DMS 273 (cell line): Measurements from ENCODE around the gene OTULIN.

Experiments used
- DNase-seq: peaks from one replicate; lab custom pipeline; 2025; ENCODE audit not compliant: unreplicated experiment; lab: John Stamatoyannopoulos, UW

The OTULIN gene

GRCh38 chr5:14718778-14719177, 54.3 kb downstream of the OTULIN start:
- no peak for DNase-seq

DNA sequence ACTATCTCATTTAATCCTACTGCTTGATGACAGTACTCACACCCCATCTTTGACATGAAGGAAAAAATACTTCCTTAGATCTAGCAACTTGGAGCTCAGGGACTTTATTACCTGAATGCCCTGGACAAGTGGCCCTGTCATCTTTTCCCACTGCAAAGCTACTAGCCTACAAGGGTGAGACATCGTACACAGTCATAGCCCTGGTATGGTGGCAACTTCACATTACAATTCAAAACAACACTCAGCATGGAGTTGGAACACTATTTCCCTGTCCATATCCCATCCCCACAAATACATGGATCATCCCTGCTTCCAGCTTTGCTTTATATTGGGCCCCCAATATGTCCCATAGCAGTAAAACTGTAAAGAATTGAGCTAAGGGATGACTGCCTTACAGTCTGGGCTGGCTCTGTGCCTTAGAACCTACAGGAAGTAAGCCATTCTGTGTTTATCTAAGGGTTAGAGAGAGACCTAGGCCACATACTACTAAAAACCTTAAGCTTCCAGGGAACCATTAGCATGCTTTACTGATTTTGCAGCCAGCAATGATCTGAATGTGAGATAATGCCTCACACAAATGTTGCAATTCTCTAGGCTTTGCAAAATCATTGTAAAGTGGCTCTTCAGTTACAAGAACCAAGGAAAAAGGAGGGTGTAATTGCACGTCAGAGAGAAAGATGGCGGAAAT, 55.9 kb downstream of the OTULIN start:
- DNase-seq: no peak

GRCh38 chr5:14721990-14722656, 57.6 kb downstream of the OTULIN start:
- no peak for DNase-seq

DNA sequence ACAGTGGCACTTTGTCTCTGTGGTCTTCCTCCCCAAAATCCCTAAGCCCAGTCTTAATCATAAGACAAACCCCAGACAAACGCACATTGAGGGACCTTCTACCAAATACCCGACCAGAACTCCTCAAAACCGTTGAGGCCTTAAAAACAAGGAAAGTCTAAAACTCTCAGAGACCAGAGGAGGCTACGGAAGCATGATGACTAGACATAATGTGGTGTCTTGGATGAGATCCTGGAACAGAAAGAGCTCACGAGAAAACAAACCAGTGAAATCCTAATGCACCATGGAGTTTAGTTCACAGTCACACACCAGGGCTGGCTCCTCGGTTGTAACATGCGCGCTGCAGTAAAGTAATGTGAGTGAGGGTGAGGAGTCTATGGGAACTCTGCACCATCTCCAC, 58.4 kb downstream of the OTULIN start:
- DNase-seq: no peak

DNA sequence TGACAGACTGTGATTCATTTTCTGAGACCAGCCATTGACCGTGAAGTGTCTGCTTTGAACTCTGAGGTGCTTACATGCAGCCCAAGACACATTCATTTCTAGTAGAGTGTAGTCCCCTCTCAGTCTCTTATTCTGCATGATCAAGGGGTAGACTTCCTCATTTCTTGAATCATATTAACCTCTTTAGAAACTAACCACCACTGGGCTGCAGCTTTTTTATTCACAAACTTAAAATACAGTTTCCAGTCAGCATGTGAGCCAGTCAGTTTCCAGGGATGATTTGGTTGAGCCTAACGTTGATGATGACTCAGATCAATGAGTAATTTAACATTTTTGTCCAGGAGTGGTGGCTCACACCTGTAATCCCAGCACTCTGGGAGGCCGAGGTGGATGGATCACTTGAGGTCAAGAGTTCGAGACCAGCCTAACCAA, 59.2 kb downstream of the OTULIN start:
- DNase-seq: no peak

DNA sequence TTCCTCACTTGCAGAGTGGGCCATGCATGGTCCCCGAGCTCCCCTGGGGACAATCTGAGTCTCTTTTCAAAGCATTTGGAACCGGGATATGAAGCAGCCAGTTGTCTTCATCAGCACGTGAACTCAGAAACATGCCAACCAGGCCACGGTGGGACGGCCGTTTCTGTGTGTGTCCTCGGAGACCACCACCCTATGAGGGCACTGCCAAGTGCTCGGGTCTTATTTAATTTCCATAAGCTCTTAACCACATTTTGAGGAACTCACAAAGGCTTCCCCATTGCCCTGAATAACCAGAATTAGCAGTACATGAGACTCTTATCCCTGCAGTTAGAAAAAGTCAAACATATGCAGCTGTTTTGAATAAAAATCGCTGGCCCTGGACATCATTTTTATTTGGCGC, 60.1 kb downstream of the OTULIN start:
- DNase-seq: no peak

GRCh38 chr5:14726066-14726838, 61.7 kb downstream of the OTULIN start:
- DNase-seq: no peak

DNA sequence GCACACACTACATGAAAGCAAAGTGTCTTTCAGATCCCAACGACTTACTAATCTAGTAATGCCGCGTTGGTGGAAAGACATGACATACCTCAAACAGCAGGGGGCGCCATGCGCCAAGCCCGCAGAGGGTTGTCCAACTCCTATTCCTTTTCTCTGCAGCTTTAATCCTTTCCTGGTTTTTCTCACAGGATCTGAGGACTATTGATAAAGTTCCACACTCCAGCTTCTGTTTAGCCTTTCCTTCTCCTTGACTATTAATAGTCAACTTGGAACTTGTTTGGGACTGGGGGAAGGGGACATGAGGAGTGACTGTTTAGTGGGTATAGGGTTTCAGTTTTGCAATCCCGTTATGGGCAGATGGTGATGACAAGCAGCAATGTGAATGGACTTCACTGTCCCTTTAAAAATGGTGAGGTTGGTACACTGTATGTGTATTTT, 62.9 kb downstream of the OTULIN start:
- DNase-seq: peak; percentile 91

GRCh38 chr5:14727928-14728458, 63.5 kb downstream of the OTULIN start:
- DNase-seq: no peak

DNA sequence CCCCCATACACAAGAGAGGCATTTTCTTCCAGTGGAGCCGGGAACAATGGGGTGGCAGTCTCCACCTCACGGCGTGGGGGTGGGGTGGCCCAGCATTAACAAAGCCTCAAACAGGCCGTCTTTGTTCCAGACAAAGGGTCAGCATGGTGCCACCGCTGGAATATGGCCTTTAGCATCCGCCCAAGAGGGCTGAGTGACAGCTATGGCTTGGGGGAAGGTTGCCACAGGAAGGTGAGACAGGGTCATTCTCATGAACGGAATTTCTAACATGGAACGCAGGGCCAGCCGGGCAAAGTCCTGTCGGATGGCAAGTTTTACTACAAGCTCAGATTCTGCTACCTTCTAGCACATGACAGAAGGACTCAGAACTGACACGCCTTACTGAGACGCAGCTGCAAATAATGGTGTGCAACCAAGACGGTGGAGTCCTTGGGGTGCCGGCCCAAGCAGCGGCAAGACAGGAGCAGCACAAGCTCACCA, 64.0 kb downstream of the OTULIN start:
- no peak for DNase-seq

DNA sequence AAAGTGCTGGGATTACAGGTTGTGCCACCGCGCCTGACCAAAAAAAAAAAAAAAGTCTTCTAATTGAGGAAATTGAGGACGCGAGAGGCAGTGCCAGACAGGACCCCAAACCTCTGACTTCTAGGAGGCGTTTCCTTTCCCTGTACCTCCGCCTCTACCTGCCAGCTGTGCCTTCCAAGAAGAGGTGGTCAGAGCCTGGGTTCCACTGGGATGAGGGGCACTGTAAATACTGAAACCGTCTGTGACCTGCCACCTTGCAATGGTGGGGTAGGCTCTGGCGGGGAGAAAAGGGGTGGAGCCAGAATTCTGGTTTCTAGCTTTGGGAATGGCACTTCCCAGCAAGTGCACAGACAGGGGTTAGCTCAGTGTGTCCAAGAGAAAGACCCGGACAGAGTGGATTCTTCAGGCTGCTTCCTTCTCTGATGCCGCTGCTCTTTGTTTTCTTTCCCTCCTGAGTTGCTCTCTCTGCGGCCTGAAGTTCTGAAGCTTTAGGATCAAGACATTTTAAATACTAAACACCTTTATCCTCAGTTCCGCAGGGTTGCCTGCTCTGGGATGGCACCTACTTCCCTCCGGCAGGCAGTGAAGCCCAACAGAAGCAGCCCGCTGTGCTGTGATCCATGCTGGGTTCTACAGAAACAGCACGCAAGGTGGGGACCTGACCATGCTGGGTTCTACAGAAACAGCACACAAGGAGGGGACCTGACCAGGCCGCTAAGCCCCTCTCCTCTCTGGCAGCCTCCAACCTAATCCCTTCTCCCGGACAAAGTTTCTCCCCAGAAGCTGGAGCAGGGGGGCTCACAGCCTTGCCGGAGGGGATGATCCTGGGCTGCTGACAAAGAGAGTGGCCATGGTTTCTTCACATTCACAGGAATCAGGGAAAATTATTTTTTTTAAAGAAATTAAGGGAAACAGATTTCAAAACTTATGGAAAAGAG, 65.2 kb downstream of the OTULIN start:
- no peak for DNase-seq

DNA sequence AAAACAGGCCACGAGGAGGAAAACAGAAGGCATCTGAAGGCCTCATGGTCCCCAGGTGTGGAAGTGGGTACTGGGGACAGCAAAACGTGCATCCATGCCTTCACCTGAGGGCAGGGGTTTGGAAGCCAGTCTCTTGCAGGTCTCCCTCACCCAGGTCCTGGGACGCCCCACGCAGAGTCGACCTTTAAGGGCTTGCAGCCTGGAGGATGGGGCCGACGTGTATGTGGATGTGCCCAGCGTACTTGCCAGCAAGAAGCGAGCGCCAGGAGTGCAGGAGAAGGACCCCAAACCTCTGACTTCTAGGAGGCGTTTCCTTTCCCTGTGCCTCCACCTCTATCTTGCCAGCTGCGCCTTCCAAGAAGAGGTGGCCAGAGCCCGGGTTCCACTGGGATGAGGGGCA, 65.9 kb downstream of the OTULIN start:
- no peak for DNase-seq

- no peak for DNase-seq
These were observed 66.4 kb downstream of the OTULIN start for GRCh38 chr5:14730881-14731280.

DNA sequence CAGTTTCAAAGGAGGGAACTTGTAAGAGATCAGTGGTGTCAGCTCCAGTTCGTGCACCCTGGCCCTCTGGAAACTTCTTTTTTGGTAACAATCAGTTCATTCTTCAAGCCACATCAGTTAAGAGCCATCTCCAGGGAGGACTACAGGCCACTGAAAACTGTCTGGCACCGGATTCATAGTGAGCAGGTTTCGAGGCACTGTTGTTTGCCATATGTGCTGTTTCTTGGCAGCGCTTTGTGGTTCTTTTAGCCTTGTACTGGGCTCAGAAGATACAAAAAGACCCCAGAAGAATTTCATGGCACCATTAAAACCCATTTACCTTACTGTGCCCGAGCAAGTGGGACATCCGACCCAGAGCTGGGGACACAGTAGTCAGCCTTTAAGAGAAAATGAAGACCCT, 68.5 kb downstream of the OTULIN start:
- DNase-seq: no peak

- no peak for DNase-seq
These were observed 69.1 kb downstream of the OTULIN start for GRCh38 chr5:14733661-14734060.

- no peak for DNase-seq
These were observed 69.9 kb downstream of the OTULIN start for GRCh38 chr5:14734396-14734795.

DNA sequence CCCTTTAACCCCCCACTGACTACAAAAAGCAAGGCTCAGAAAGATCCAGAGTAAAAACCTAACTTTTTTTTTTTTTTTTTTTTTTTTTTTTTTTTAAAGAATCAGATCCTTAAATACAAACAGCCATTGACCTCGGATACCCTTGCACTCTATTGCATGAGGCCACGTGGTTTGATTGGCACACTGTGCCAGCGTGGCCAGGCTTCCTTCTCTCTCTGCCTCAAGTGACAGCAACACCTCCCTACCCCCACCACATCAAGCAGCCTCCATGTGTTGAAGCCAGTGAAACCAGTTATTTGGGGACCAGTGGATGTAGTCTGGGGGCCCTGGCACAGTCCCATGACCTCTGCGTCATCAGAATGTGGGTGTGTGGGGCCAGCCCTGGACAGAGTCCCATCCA, 71.4 kb downstream of the OTULIN start:
- DNase-seq: no peak

DNA sequence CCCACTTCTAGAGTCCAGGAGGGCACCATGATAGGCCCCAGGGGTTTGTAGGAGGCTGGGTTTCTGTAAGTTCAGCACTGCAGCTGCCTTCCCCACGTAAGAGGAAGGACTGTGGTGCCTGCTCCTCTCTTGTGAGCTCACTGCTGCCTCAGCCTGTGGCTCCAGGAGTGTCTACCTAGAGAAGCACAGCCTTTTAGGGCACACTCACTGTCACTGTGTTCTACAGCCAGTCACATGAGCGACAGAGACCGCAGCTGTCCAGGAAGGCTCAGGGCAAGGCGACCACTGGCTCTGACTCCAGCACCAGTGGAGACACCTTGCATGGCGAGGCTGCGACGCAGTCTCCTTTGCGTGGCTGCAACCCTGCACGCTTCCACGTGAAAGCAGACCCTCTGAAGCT, 72.8 kb downstream of the OTULIN start:
- no peak for DNase-seq

GRCh38 chr5:14738050-14738449, 73.5 kb downstream of the OTULIN start:
- DNase-seq: no peak

GRCh38 chr5:14739538-14739937, 75.0 kb downstream of the OTULIN start:
- no peak for DNase-seq

DNA sequence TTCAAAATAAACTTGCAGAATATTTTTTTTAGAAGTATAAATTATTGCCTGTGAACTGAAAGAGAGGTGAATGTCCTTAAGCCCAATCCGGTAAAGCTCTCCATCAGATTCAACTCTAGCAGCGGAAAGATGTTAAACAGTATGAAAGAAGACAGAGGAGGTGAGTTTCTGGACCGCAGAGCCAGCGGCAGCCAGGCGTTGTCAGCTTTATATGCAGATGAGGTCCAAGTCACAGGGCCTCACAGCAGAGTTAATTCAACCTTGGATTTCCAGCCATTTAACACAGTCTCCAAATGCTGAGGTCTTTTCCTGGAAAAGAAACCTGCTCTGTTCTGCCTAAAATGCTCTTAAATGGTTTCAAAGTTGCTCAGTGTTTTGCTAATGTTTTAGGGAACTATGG, 75.5 kb downstream of the OTULIN start:
- no peak for DNase-seq
